ENCODE results near the gene BHLHE40. TPM values are rescaled to one million over a fixed set of nuclear protein-coding genes. Genes with fewer than 3 reads are reported as not detected.

The BHLHE40 gene
- total and polyA plus RNA-seq, 2 experiments from 2014 or later: 1.7 to 2.2 TPM

DNA sequence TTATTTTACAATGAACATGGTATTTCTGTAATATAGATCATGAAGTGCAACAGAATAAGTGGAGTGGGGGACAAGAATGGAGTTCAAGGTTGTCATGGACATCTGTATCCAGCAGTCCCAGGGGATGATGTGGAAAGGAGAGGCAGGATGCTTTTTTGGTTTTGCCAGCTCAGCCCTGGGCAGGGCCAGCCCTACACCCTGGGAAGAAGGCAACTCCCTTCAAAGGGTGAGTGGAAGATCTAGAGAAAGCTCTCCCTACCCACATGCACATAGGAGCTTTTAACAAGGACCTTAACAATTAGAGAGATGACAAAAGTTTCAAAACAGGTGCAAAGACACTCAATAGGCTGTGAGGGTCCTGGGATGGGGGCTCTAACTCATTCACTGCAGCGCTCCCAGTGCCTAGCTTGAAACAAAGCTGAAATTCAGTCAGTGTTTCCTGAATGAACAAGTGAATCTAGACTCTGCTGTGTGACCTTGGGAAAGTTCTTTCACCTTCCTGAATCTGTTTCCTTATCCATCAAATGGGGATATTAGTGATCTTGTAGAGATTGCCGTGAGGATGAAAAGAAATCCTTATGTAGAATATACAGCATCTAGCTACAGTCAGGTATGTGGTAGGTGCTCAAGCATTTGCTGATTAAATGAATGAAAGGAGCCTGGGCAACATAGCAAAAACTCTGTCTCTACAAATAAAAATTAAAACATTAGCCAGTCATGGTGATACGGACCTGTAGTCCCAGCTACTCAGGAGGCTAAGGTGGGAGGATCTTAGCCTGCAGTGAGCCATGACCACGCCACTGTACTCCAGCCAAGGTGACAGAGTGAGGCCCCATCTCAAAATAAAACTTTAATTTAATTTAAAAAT is 14.3 kb downstream of the BHLHE40 start (continued):
- TF ChIP-seq, protein P1, sequence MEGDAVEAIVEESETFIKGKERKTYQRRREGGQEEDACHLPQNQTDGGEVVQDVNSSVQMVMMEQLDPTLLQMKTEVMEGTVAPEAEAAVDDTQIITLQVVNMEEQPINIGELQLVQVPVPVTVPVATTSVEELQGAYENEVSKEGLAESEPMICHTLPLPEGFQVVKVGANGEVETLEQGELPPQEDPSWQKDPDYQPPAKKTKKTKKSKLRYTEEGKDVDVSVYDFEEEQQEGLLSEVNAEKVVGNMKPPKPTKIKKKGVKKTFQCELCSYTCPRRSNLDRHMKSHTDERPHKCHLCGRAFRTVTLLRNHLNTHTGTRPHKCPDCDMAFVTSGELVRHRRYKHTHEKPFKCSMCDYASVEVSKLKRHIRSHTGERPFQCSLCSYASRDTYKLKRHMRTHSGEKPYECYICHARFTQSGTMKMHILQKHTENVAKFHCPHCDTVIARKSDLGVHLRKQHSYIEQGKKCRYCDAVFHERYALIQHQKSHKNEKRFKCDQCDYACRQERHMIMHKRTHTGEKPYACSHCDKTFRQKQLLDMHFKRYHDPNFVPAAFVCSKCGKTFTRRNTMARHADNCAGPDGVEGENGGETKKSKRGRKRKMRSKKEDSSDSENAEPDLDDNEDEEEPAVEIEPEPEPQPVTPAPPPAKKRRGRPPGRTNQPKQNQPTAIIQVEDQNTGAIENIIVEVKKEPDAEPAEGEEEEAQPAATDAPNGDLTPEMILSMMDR (conservative IDR thresholded peaks at IDR 0.05; ENCODE audit: low read depth in 2 of 2): no peak

DNA sequence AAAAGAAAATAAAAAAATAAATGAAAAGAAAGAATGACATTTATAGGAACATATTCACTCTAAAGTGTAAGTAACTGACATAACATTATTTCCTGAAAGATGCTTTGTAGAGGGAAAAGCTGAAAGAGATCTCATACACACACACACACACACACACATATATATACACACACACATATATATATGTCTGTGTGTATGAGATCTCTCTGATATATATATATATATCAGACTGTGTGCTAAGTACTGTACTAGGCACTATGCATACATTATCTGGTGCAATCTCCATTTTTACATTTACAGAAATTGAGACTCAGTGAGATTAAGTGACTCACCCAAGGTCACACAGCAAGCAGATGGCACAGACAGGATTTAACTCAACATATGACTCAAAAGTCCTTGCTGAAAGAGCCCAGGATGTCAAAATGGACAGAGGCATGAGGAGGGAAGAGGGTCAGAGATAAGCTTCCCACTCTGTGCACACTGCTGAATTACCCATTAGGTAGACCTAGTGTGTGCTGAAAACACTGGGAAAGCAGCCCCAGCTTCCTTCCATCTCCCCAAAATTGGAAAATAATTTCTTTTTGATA is 15.0 kb downstream of the BHLHE40 start:
- peaks cover 9% of the 10 kb centered on the region for H3K4me1 Mint-ChIP-seq
- Histone ChIP-seq H3K36me3 (ENCODE audit: insufficient read depth) (no peaks in the 10 kb centered on the region), H3K79me2 (replicated peaks; ENCODE audit: insufficient read depth) (no peaks in the 10 kb centered on the region), H3K27me3 (ENCODE audit: insufficient read depth) (no peaks in the 10 kb centered on the region), H3K4me3 (no peak overlapping the region), H3K27ac (ENCODE audit: low read depth) (no peak overlapping the region), H3K4me1 (ENCODE audit: insufficient read depth) (no peaks in the 10 kb centered on the region), H4K20me1 (replicated peaks; ENCODE audit: insufficient read depth) (no peaks in the 10 kb centered on the region), H2AFZ (peak overlapping the region; percentile 32; the same call in 1 of the 2 replicates), H3F3A (replicated peaks; ENCODE audit: low read depth) (no peaks in the 10 kb centered on the region), H3K9me2 (ENCODE audit: insufficient read depth) (no peaks in the 10 kb centered on the region), H3K4me2 (no peak overlapping the region)
- DNase-seq (ENCODE audit: low spot score): no peak
- H3K27me3 Mint-ChIP-seq (ENCODE audit: insufficient read depth, low read depth, poor library complexity): peaks cover 7% of the 10 kb centered on the region
- H3K27ac Mint-ChIP-seq: no peak overlapping the region
- no peak overlapping the region for H3K4me3 Mint-ChIP-seq
- H3K36me3 Mint-ChIP-seq (ENCODE audit: low read depth): no peaks in the 10 kb centered on the region
- no peak for ATAC-seq
- H3K9me3 Mint-ChIP-seq: no peaks in the 10 kb centered on the region
- TF ChIP-seq, protein P2, sequence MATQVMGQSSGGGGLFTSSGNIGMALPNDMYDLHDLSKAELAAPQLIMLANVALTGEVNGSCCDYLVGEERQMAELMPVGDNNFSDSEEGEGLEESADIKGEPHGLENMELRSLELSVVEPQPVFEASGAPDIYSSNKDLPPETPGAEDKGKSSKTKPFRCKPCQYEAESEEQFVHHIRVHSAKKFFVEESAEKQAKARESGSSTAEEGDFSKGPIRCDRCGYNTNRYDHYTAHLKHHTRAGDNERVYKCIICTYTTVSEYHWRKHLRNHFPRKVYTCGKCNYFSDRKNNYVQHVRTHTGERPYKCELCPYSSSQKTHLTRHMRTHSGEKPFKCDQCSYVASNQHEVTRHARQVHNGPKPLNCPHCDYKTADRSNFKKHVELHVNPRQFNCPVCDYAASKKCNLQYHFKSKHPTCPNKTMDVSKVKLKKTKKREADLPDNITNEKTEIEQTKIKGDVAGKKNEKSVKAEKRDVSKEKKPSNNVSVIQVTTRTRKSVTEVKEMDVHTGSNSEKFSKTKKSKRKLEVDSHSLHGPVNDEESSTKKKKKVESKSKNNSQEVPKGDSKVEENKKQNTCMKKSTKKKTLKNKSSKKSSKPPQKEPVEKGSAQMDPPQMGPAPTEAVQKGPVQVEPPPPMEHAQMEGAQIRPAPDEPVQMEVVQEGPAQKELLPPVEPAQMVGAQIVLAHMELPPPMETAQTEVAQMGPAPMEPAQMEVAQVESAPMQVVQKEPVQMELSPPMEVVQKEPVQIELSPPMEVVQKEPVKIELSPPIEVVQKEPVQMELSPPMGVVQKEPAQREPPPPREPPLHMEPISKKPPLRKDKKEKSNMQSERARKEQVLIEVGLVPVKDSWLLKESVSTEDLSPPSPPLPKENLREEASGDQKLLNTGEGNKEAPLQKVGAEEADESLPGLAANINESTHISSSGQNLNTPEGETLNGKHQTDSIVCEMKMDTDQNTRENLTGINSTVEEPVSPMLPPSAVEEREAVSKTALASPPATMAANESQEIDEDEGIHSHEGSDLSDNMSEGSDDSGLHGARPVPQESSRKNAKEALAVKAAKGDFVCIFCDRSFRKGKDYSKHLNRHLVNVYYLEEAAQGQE (IDR thresholded peaks at IDR 0.05; ENCODE audit: unreplicated experiment): no peak
- no peak for TF ChIP-seq ZNF331 (CRISPR knock-in tag; IDR thresholded peaks at IDR 0.05; ENCODE audit: low read depth)
- no peak for TF ChIP-seq POLR2AphosphoS5 (IDR thresholded peaks at IDR 0.05; ENCODE audit: low read depth)
- TF ChIP-seq JUNB (IDR thresholded peaks at IDR 0.05; ENCODE audit: unreplicated experiment): no peak
- no peak for TF ChIP-seq CREB1 (CRISPR knock-in tag; IDR thresholded peaks at IDR 0.05; ENCODE audit: low read depth)
- TF ChIP-seq, protein P1 (conservative IDR thresholded peaks at IDR 0.05; ENCODE audit: low read depth in 2 of 2): no peak
- no peak for TF ChIP-seq ZNF114 (CRISPR knock-in tag; IDR thresholded peaks at IDR 0.05)
- no peak for TF ChIP-seq EZH2 (IDR thresholded peaks at IDR 0.05; ENCODE audit: low read depth, unreplicated experiment)
- TF ChIP-seq, protein P3, sequence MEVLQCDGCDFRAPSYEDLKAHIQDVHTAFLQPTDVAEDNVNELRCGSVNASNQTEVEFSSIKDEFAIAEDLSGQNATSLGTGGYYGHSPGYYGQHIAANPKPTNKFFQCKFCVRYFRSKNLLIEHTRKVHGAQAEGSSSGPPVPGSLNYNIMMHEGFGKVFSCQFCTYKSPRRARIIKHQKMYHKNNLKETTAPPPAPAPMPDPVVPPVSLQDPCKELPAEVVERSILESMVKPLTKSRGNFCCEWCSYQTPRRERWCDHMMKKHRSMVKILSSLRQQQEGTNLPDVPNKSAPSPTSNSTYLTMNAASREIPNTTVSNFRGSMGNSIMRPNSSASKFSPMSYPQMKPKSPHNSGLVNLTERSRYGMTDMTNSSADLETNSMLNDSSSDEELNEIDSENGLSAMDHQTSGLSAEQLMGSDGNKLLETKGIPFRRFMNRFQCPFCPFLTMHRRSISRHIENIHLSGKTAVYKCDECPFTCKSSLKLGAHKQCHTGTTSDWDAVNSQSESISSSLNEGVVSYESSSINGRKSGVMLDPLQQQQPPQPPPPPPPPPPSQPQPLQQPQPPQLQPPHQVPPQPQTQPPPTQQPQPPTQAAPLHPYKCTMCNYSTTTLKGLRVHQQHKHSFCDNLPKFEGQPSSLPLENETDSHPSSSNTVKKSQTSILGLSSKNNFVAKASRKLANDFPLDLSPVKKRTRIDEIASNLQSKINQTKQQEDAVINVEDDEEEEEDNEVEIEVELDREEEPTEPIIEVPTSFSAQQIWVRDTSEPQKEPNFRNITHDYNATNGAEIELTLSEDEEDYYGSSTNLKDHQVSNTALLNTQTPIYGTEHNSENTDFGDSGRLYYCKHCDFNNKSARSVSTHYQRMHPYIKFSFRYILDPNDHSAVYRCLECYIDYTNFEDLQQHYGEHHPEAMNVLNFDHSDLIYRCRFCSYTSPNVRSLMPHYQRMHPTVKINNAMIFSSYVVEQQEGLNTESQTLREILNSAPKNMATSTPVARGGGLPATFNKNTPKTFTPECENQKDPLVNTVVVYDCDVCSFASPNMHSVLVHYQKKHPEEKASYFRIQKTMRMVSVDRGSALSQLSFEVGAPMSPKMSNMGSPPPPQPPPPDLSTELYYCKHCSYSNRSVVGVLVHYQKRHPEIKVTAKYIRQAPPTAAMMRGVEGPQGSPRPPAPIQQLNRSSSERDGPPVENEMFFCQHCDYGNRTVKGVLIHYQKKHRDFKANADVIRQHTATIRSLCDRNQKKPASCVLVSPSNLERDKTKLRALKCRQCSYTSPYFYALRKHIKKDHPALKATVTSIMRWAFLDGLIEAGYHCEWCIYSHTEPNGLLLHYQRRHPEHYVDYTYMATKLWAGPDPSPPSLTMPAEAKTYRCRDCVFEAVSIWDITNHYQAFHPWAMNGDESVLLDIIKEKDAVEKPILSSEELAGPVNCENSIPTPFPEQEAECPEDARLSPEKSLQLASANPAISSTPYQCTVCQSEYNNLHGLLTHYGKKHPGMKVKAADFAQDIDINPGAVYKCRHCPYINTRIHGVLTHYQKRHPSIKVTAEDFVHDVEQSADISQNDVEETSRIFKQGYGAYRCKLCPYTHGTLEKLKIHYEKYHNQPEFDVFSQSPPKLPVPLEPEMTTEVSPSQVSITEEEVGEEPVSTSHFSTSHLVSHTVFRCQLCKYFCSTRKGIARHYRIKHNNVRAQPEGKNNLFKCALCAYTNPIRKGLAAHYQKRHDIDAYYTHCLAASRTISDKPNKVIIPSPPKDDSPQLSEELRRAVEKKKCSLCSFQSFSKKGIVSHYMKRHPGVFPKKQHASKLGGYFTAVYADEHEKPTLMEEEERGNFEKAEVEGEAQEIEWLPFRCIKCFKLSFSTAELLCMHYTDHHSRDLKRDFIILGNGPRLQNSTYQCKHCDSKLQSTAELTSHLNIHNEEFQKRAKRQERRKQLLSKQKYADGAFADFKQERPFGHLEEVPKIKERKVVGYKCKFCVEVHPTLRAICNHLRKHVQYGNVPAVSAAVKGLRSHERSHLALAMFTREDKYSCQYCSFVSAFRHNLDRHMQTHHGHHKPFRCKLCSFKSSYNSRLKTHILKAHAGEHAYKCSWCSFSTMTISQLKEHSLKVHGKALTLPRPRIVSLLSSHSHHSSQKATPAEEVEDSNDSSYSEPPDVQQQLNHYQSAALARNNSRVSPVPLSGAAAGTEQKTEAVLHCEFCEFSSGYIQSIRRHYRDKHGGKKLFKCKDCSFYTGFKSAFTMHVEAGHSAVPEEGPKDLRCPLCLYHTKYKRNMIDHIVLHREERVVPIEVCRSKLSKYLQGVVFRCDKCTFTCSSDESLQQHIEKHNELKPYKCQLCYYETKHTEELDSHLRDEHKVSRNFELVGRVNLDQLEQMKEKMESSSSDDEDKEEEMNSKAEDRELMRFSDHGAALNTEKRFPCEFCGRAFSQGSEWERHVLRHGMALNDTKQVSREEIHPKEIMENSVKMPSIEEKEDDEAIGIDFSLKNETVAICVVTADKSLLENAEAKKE (CRISPR knock-in tag; IDR thresholded peaks at IDR 0.05): no peak
